HCT116 (cell line): ENCODE results near the gene ARID5B.

Experiments used
- CEBPB ChIP-seq: IDR thresholded peaks from 2 replicates; pipeline ENCODE4 v1.6.1; 2012; ENCODE audit warnings: low read depth
- CTCF ChIP-seq, 3 experiments: fragments of 200-600 bp in 1 of 3; sonication (generic) in 1 of 3; IDR thresholded peaks in 2 of 3; conservative IDR thresholded peaks in 1 of 3; 2 replicates each; pipeline ENCODE4 v1.5.1; 2012 to 2017; ENCODE audit warnings: low read depth in 2 of 3, low read length in 2 of 3, antibody characterized with exemption in 1 of 3, borderline replicate concordance in 1 of 3, control low read depth in 1 of 3, mild to moderate bottlenecking in 1 of 3, mixed read lengths in 1 of 3, mixed run types in 1 of 3, moderate library complexity in 1 of 3; ENCODE audit not compliant: insufficient read depth in 1 of 3
- EGR1 ChIP-seq: IDR thresholded peaks from 2 replicates; pipeline ENCODE4 v1.6.1; 2012; ENCODE audit warnings: low read depth
- EZH2 ChIP-seq: fragments of 200-600 bp; sonication (generic); IDR thresholded peaks from 2 replicates; pipeline ENCODE4 v1.6.1; 2017; ENCODE audit warnings: antibody characterized with exemption, mixed run types
- EZH2phosphoT487 ChIP-seq: fragments of 200-600 bp; IDR thresholded peaks from 2 replicates; pipeline ENCODE4 v1.6.1; 2018; ENCODE audit warnings: antibody characterized with exemption, borderline replicate concordance
- POLR2A ChIP-seq: IDR thresholded peaks from 2 replicates; pipeline ENCODE4 v1.7.0; 2011; ENCODE audit warnings: borderline replicate concordance; ENCODE audit not compliant: insufficient read depth, insufficient read length; ENCODE audit errors: extremely low read depth
- RAD21 ChIP-seq: IDR thresholded peaks from 2 replicates; pipeline ENCODE4 v1.6.1; 2012; ENCODE audit warnings: low read depth, mild to moderate bottlenecking
- SIN3A ChIP-seq: IDR thresholded peaks from 2 replicates; pipeline ENCODE4 v1.6.1; 2012; ENCODE audit warnings: low read depth
- SP1 ChIP-seq: IDR thresholded peaks from 2 replicates; pipeline ENCODE4 v1.6.1; 2012; ENCODE audit warnings: low read depth
- TCF7L2 ChIP-seq: IDR thresholded peaks from 2 replicates; pipeline ENCODE4 v1.7.0; 2011; ENCODE audit warnings: borderline replicate concordance, inconsistent platforms; ENCODE audit not compliant: insufficient read depth, insufficient read length; ENCODE audit errors: extremely low read depth
- YY1 ChIP-seq: IDR thresholded peaks from 2 replicates; pipeline ENCODE4 v1.6.1; 2011; ENCODE audit warnings: low read length, low read depth, moderate library complexity, mild to moderate bottlenecking; ENCODE audit not compliant: insufficient replicate concordance; ENCODE audit errors: extremely low read depth
- ZFX ChIP-seq: fragments of 450-650 bp; IDR thresholded peaks from 2 replicates; pipeline ENCODE4 v1.6.1; 2017

GRCh38 chr10:61949687-61950086 is 48.2 kb downstream of the ARID5B start:
- TF ChIP-seq EGR1 (no peak), TCF7L2 (no peak), CTCF (IDR thresholded peaks at IDR 0.05 in 2 of 3, conservative IDR thresholded peaks at IDR 0.05 in 1 of 3; ENCODE audit: borderline replicate concordance in 1 of 3, insufficient read depth in 1 of 3, low read depth in 2 of 3, low read length in 2 of 3) (no peak), SP1 (no peak), RAD21 (no peak), SIN3A (no peak), POLR2A (no peak), EZH2 (no peak), YY1 (no peak), ZFX (no peak), CEBPB (no peak), EZH2phosphoT487 (no peak)
